Sigmoid colon (tissue), 4 donors: ENCODE measurements around the gene MAP1B.

Experiments
- CTCF ChIP-seq, 4 experiments: fragments of 450-650 bp in 3 of 4; fragments of 200-600 bp in 1 of 4; IDR thresholded peaks; one replicate each; pipeline ENCODE4 v1.5.1; 2016 to 2019; ENCODE audit warnings: antibody characterized with exemption in 4 of 4, mild to moderate bottlenecking in 3 of 4, moderate library complexity in 2 of 4
- EP300 ChIP-seq, 4 donors: sonication (generic); formaldehyde crosslinking; IDR thresholded peaks; one replicate each; pipeline ENCODE4 v1.6.1; 2017; ENCODE audit warnings: antibody characterized with exemption in 4 of 4
- POLR2A ChIP-seq, 2 donors: fragments of 450-650 bp; IDR thresholded peaks; one replicate each; pipeline ENCODE4 v1.6.1; 2016; ENCODE audit warnings: antibody characterized with exemption in 2 of 2, mild to moderate bottlenecking in 2 of 2, moderate library complexity in 2 of 2
- POLR2AphosphoS5 ChIP-seq, 4 donors: sonication (generic); formaldehyde crosslinking; IDR thresholded peaks; one replicate each; pipeline ENCODE4 v1.6.1; 2017; ENCODE audit warnings: antibody characterized with exemption in 4 of 4

GRCh38 chr5:72216756-72217155 is 109.5 kb downstream of the MAP1B start:
- TF ChIP-seq CTCF (IDR thresholded peaks at IDR 0.05) (no peak), POLR2AphosphoS5 (IDR thresholded peaks at IDR 0.05) (no peak), POLR2A (IDR thresholded peaks at IDR 0.05) (no peak), EP300 (IDR thresholded peaks at IDR 0.05) (no peak)
